ENCODE data around the gene SOWAHD. TPM values are rescaled to one million over a fixed set of nuclear protein-coding genes. Genes with fewer than 3 reads are reported as not detected.
"Not testable (repeated sequence)": the region's sequence is repeated elsewhere in the genome, so short reads cannot be mapped to it uniquely, and the experiment has no call there.

Gene SOWAHD
- total RNA-seq, 2 experiments from 2014 or later = 0.92 to 1.4 TPM

GRCh38 chrX:119758731-119759247, 401 bp downstream of the SOWAHD start:
- ATAC-seq = peak; percentile 43
- Mint-ChIP-seq H3K9me3 (ENCODE audit: insufficient read depth) (no peaks in the 10 kb centered on the region), H3K27me3 (ENCODE audit: low read depth) (no peaks in the 10 kb centered on the region), H3K4me1 (ENCODE audit: low read depth) (peaks cover 50% of the 10 kb centered on the region), H3K36me3 (ENCODE audit: low read depth) (no peaks in the 10 kb centered on the region), H3K4me3 (peak overlapping the region; percentile 58), H3K27ac (no peak overlapping the region)
- POLR2A ChIA-PET = interaction anchor here (1.1 to 6.6 kb wide), 3 partner anchors 33 to 112 kb away, joined by 3 to 48 read pairs (median 19); partner anchors contain the start of genes NDUFA1, RNF113A, RPL39 and SEPTIN6
- DNase-seq = peak; percentile 35
- CTCF ChIA-PET = interaction anchor here (0.6 to 3.5 kb wide), 11 partner anchors 13 to 243 kb away, joined by 3 to 17 read pairs (median 3); partner anchors contain the start of genes SEPTIN6 and UBE2A

- ChIA-PET POLR2A (interaction anchor here (3.4 to 6.6 kb wide), 2 partner anchors 32 to 68 kb away, joined by 19 to 48 read pairs; partner anchors contain the start of genes RPL39 and SEPTIN6), CTCF (interaction anchor here (0.6 to 3.5 kb wide), 9 partner anchors 13 to 242 kb away, joined by 3 to 17 read pairs (median 4); partner anchors contain the start of gene UBE2A)
- DNase-seq (no peak), ATAC-seq (no peak)
- Mint-ChIP-seq H3K36me3 (ENCODE audit: low read depth) (no peaks in the 10 kb centered on the region), H3K4me1 (ENCODE audit: low read depth) (peaks cover 45% of the 10 kb centered on the region), H3K27me3 (ENCODE audit: low read depth) (no peaks in the 10 kb centered on the region), H3K9me3 (ENCODE audit: insufficient read depth) (no peaks in the 10 kb centered on the region), H3K27ac (no peak overlapping the region), H3K4me3 (peak overlapping the region; percentile 58)
Measured at GRCh38 chrX:119759248-119759766, 919 bp downstream of the SOWAHD start.

GRCh38 chrX:119760026-119760877, 1.9 kb downstream of the SOWAHD start:
- CTCF ChIA-PET = no interaction called here
- Mint-ChIP-seq H3K9me3 (ENCODE audit: insufficient read depth) (no peaks in the 10 kb centered on the region), H3K27ac (no peak overlapping the region), H3K4me1 (ENCODE audit: low read depth) (peaks cover 35% of the 10 kb centered on the region), H3K27me3 (ENCODE audit: low read depth) (no peaks in the 10 kb centered on the region), H3K36me3 (ENCODE audit: low read depth) (no peaks in the 10 kb centered on the region), H3K4me3 (no peak overlapping the region)
- POLR2A ChIA-PET = no interaction called here
- ATAC-seq (no peak), DNase-seq (no peak)

- H3K9me3 Mint-ChIP-seq (ENCODE audit: insufficient read depth) = no peaks in the 10 kb centered on the region
Measured at GRCh38 chrX:119762718-119763117, 4.3 kb downstream of the SOWAHD start.

GRCh38 chrX:119763181-119763580, 4.8 kb downstream of the SOWAHD start:
- H3K4me3 Mint-ChIP-seq = no peak overlapping the region
- no peak for ATAC-seq

More at GRCh38 chrX:119762718-119763117, 4.3 kb downstream of the SOWAHD start:
- Mint-ChIP-seq H3K36me3 (ENCODE audit: low read depth) (no peaks in the 10 kb centered on the region), H3K4me1 (ENCODE audit: low read depth) (peaks cover 10% of the 10 kb centered on the region), H3K4me3 (no peak overlapping the region), H3K27ac (no peak overlapping the region), H3K27me3 (ENCODE audit: low read depth) (no peaks in the 10 kb centered on the region)
- CTCF ChIA-PET = no interaction called here
- ATAC-seq (no peak), DNase-seq (no peak)
- POLR2A ChIA-PET = no interaction called here

GRCh38 chrX:119763836-119764387, 5.5 kb downstream of the SOWAHD start:
- peaks cover 8% of the 10 kb centered on the region for H3K4me1 Mint-ChIP-seq (ENCODE audit: low read depth)
- H3K9me3 Mint-ChIP-seq (ENCODE audit: insufficient read depth) = no peaks in the 10 kb centered on the region
- DNase-seq = no peak
- H3K27me3 Mint-ChIP-seq (ENCODE audit: low read depth) = no peaks in the 10 kb centered on the region
- ChIA-PET CTCF (interaction anchor here (1.4 kb wide), 1 partner anchor 34 kb away, joined by 5 read pairs; no protein-coding TSS in a partner anchor), POLR2A (no interaction called here)
- no peak overlapping the region for H3K4me3 Mint-ChIP-seq
- no peak for ATAC-seq
- H3K27ac Mint-ChIP-seq = no peak overlapping the region
- H3K36me3 Mint-ChIP-seq (ENCODE audit: low read depth) = no peaks in the 10 kb centered on the region

More at GRCh38 chrX:119763181-119763580, 4.8 kb downstream of the SOWAHD start:
- Mint-ChIP-seq H3K27ac (peak overlapping the region; percentile 34), H3K9me3 (ENCODE audit: insufficient read depth) (no peaks in the 10 kb centered on the region), H3K36me3 (ENCODE audit: low read depth) (no peaks in the 10 kb centered on the region), H3K4me1 (ENCODE audit: low read depth) (peaks cover 8% of the 10 kb centered on the region), H3K27me3 (ENCODE audit: low read depth) (no peaks in the 10 kb centered on the region)
- POLR2A ChIA-PET = no interaction called here
- CTCF ChIA-PET = no interaction called here
- DNase-seq = no peak

GRCh38 chrX:119768436-119768835, 10.0 kb downstream of the SOWAHD start:
- CTCF ChIA-PET = interaction anchor here (1.4 kb wide), 1 partner anchor 253 kb away, joined by 5 read pairs; no protein-coding TSS in a partner anchor
- DNase-seq; H3K4me3 Mint-ChIP-seq; POLR2A ChIA-PET; H3K27me3 Mint-ChIP-seq (ENCODE audit: low read depth); H3K9me3 Mint-ChIP-seq (ENCODE audit: insufficient read depth); H3K27ac Mint-ChIP-seq; H3K36me3 Mint-ChIP-seq (ENCODE audit: low read depth); H3K4me1 Mint-ChIP-seq (ENCODE audit: low read depth); ATAC-seq: not testable (repeated sequence)

- DNase-seq; H3K36me3 Mint-ChIP-seq (ENCODE audit: low read depth); H3K27me3 Mint-ChIP-seq (ENCODE audit: low read depth); ATAC-seq; POLR2A ChIA-PET; H3K4me1 Mint-ChIP-seq (ENCODE audit: low read depth); H3K27ac Mint-ChIP-seq; H3K9me3 Mint-ChIP-seq (ENCODE audit: insufficient read depth); H3K4me3 Mint-ChIP-seq: not testable (repeated sequence)
- CTCF ChIA-PET = interaction anchor here (1.4 kb wide), 1 partner anchor 254 kb away, joined by 5 read pairs; no protein-coding TSS in a partner anchor
Measured at GRCh38 chrX:119769388-119769787, 11.0 kb downstream of the SOWAHD start.

- CTCF ChIA-PET = interaction anchor here (1.4 to 4.4 kb wide), 4 partner anchors 9 to 19 kb away, joined by 3 to 17 read pairs (median 6); partner anchors contain the start of genes RPL39 and SOWAHD
- H3K27ac Mint-ChIP-seq = peak overlapping the region; percentile 13
- POLR2A ChIA-PET = interaction anchor here (2.7 kb wide), 1 partner anchor 16 kb away, joined by 8 read pairs; the partner anchor contains the start of gene RPL39
Measured at GRCh38 chrX:119775517-119776238, 17.3 kb downstream of the SOWAHD start.

GRCh38 chrX:119778829-119779228, 20.4 kb downstream of the SOWAHD start:
- no peak for DNase-seq
- no peak overlapping the region for H3K27ac Mint-ChIP-seq
- ChIA-PET POLR2A (no interaction called here), CTCF (interaction anchor here (0.9 kb wide), 1 partner anchor 20 kb away, joined by 4 read pairs; the partner anchor contains the start of gene SOWAHD)
- ATAC-seq = no peak
- peaks cover 15% of the 10 kb centered on the region for H3K36me3 Mint-ChIP-seq (ENCODE audit: low read depth)
- H3K27me3 Mint-ChIP-seq (ENCODE audit: low read depth) = no peaks in the 10 kb centered on the region
- H3K9me3 Mint-ChIP-seq (ENCODE audit: insufficient read depth) = no peaks in the 10 kb centered on the region
- H3K4me1 Mint-ChIP-seq (ENCODE audit: low read depth) = peaks cover 17% of the 10 kb centered on the region
- H3K4me3 Mint-ChIP-seq = no peak overlapping the region

More at GRCh38 chrX:119775517-119776238, 17.3 kb downstream of the SOWAHD start:
- no peak for ATAC-seq
- peaks cover 4% of the 10 kb centered on the region for H3K36me3 Mint-ChIP-seq (ENCODE audit: low read depth)
- DNase-seq = no peak
- no peak overlapping the region for H3K4me3 Mint-ChIP-seq
- H3K27me3 Mint-ChIP-seq (ENCODE audit: low read depth) = no peaks in the 10 kb centered on the region
- no peaks in the 10 kb centered on the region for H3K9me3 Mint-ChIP-seq (ENCODE audit: insufficient read depth)
- peaks cover 10% of the 10 kb centered on the region for H3K4me1 Mint-ChIP-seq (ENCODE audit: low read depth)

GRCh38 chrX:119783026-119783425, 24.6 kb downstream of the SOWAHD start:
- H3K27me3 Mint-ChIP-seq (ENCODE audit: low read depth) = no peaks in the 10 kb centered on the region
- peaks cover 34% of the 10 kb centered on the region for H3K4me1 Mint-ChIP-seq (ENCODE audit: low read depth)
- H3K27ac Mint-ChIP-seq = no peak overlapping the region
- H3K9me3 Mint-ChIP-seq (ENCODE audit: insufficient read depth) = no peaks in the 10 kb centered on the region
- ChIA-PET POLR2A (no interaction called here), CTCF (interaction anchor here (2.1 kb wide), 1 partner anchor 25 kb away, joined by 4 read pairs; the partner anchor contains the start of gene SOWAHD)
- DNase-seq (no peak), ATAC-seq (no peak)
- H3K36me3 Mint-ChIP-seq (ENCODE audit: low read depth) = peaks cover 37% of the 10 kb centered on the region
- no peak overlapping the region for H3K4me3 Mint-ChIP-seq

All from activated CD8-positive, alpha-beta T cell treated with anti-CD3 and anti-CD28 coated beads, Interleukin-2, amount 10 ng/mL, durations not matched to agents 7 days and 5 days (primary cell).